Neuronal stem cell (in vitro differentiated cells): ENCODE results near the gene MTCP1.

Source experiments
- DNase-seq: peaks from one replicate; pipeline ENCODE4 v3.0.0-alpha.2; 2013; ENCODE audit warnings: low spot score
- H2AFZ ChIP-seq: one replicate; pipeline ENCODE4 v1.6.1; 2013; ENCODE audit warnings: mild to moderate bottlenecking, low read length, inconsistent platforms
- H2AK5ac ChIP-seq: 2 replicates; pipeline ENCODE4 v1.6.1; 2013; ENCODE audit warnings: low read depth, mild to moderate bottlenecking, inconsistent platforms, low read length, moderate library complexity, mixed read lengths
- H2BK120ac ChIP-seq: 2 replicates; pipeline ENCODE4 v1.6.1; 2013; ENCODE audit warnings: low read depth, mild to moderate bottlenecking, inconsistent platforms, low read length, moderate library complexity, mixed read lengths
- H2BK12ac ChIP-seq: one replicate; pipeline ENCODE4 v1.6.1; 2013; ENCODE audit warnings: low read length, inconsistent platforms
- H2BK15ac ChIP-seq: 2 replicates; pipeline ENCODE4 v1.6.1; 2013; ENCODE audit warnings: mild to moderate bottlenecking, low read length, inconsistent platforms, mixed read lengths
- H2BK5ac ChIP-seq: one replicate; pipeline ENCODE4 v1.6.1; 2013; ENCODE audit warnings: inconsistent platforms, mild to moderate bottlenecking, low read length, moderate library complexity
- H3K14ac ChIP-seq: one replicate; pipeline ENCODE4 v1.6.1; 2013; ENCODE audit warnings: low read length, inconsistent platforms
- H3K18ac ChIP-seq: 2 replicates; pipeline ENCODE4 v1.6.1; 2013; ENCODE audit warnings: low read length, inconsistent platforms
- H3K23ac ChIP-seq: 2 replicates; pipeline ENCODE4 v1.6.1; 2013; ENCODE audit warnings: low read depth, mild to moderate bottlenecking, mixed read lengths, low read length, inconsistent platforms; ENCODE audit not compliant: poor library complexity
- H3K27ac ChIP-seq: replicated peaks from 3 replicates; pipeline ENCODE4 v1.5.1; 2013; ENCODE audit warnings: low read length, inconsistent platforms
- H3K27me3 ChIP-seq, 3 experiments: 2 replicates each; pipeline ENCODE4 v1.6.1; 2013; ENCODE audit warnings: low read length in 3 of 3, mild to moderate bottlenecking in 2 of 3, inconsistent platforms in 1 of 3, low read depth in 1 of 3, mixed read lengths in 1 of 3, moderate library complexity in 1 of 3; ENCODE audit not compliant: control insufficient read depth in 3 of 3, insufficient read depth in 3 of 3
- H3K36me3 ChIP-seq, 2 donors: replicated peaks in 1 of 2; 2 replicates each; pipeline ENCODE4 v1.6.1; 2013; ENCODE audit warnings: low read length in 2 of 2; ENCODE audit not compliant: control insufficient read depth in 2 of 2, insufficient read depth in 2 of 2
- H3K4ac ChIP-seq: 2 replicates; pipeline ENCODE4 v1.6.1; 2013; ENCODE audit warnings: inconsistent platforms, mild to moderate bottlenecking, low read length, moderate library complexity
- H3K4me1 ChIP-seq, 2 donors: 1 replicate in 1 of 2; 2 replicates in 1 of 2; pipeline ENCODE4 v1.6.1; 2013; ENCODE audit warnings: low read length in 2 of 2, low read depth in 1 of 2; ENCODE audit not compliant: control insufficient read depth in 2 of 2, insufficient read depth in 1 of 2
- H3K4me2 ChIP-seq: one replicate; pipeline ENCODE4 v1.6.1; 2013; ENCODE audit warnings: mild to moderate bottlenecking, low read length, inconsistent platforms; ENCODE audit not compliant: insufficient read depth, poor library complexity, severe bottlenecking
- H3K4me3 ChIP-seq, 2 donors: 2 replicates each; pipeline ENCODE4 v1.5.1; 2013; ENCODE audit warnings: low read length in 2 of 2, mild to moderate bottlenecking in 2 of 2, inconsistent platforms in 1 of 2, moderate library complexity in 1 of 2
- H3K79me1 ChIP-seq: one replicate; pipeline ENCODE4 v1.6.1; 2013; ENCODE audit warnings: low read depth, mild to moderate bottlenecking, inconsistent platforms, low read length, moderate library complexity
- H3K9ac ChIP-seq: one replicate; pipeline ENCODE4 v1.6.1; 2013; ENCODE audit warnings: mild to moderate bottlenecking, low read depth, low read length, inconsistent platforms; ENCODE audit not compliant: poor library complexity
- H3K9me3 ChIP-seq, 2 donors: replicated peaks in 1 of 2; 2 replicates each; pipeline versions ENCODE3 to v1.6.1; 2013; ENCODE audit warnings: low read length in 2 of 2, mild to moderate bottlenecking in 2 of 2, inconsistent platforms in 1 of 2, low read depth in 1 of 2, mixed read lengths in 1 of 2, moderate library complexity in 1 of 2; ENCODE audit not compliant: control insufficient read depth in 2 of 2, insufficient read depth in 1 of 2
- H4K8ac ChIP-seq: one replicate; pipeline ENCODE4 v1.6.1; 2013; ENCODE audit warnings: low read depth, mild to moderate bottlenecking, inconsistent platforms, low read length, moderate library complexity
- H4K91ac ChIP-seq: one replicate; pipeline ENCODE4 v1.6.1; 2013; ENCODE audit warnings: low read length, low read depth, mild to moderate bottlenecking, inconsistent platforms; ENCODE audit not compliant: poor library complexity
- WGBS, 2 donors: extraction: QIAGEN DNeasy Blood & Tissue Kit; methylation state at CpG; one replicate each; pipeline ENCODE4 v1.1.7; 2013; ENCODE audit warnings: missing lambda C conversion rate in 2 of 2, mixed read lengths in 1 of 2; ENCODE audit not compliant: insufficient read length in 2 of 2, insufficient replicate concordance in 1 of 2; ENCODE audit errors: extremely low coverage in 2 of 2; 5-methylcytosine and 5-hydroxymethylcytosine counted together

The MTCP1 gene

DNA sequence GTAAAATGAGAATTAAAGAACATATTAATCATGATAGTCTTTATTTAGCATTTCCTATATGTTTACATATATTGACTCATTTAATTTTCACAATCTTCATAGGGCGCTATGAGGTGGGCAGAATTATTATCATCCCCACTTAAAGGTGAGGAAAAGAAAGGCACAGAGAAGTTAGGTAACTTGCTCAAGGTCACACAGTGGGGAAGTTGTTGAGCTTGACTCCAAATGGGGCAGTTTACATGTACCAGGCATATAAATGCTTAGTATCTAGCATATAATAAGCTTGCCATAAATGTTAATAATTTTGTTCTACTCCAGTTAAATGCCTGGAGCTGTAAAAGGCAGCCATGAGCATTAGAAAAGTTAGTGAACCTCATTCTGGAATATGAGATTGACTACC lies 1.5 kb downstream of the MTCP1 start:
- Histone ChIP-seq H3K27me3 (no peaks in the 10 kb centered on the region), H3K36me3 (peaks cover 0 to 18% of the 10 kb centered on the region in 2 donors), H3K14ac (no peak overlapping the region), H3K4ac (no peak overlapping the region), H2AFZ (no peak overlapping the region), H3K27ac (no peak overlapping the region), H2AK5ac (no peak overlapping the region), H2BK5ac (no peak overlapping the region), H3K79me1 (no peaks in the 10 kb centered on the region), H2BK15ac (no peak overlapping the region), H3K4me3 (no peak overlapping the region), H2BK12ac (no peak overlapping the region), H4K91ac (no peak overlapping the region), H3K4me1 (peaks cover 1 to 5% of the 10 kb centered on the region in 2 donors), H2BK120ac (no peak overlapping the region), H3K9me3 (no peaks in the 10 kb centered on the region), H3K18ac (no peak overlapping the region), H4K8ac (no peak overlapping the region), H3K9ac (no peak overlapping the region), H3K23ac (no peak overlapping the region), H3K4me2 (no peak overlapping the region)
- no CpG with 5 or more reads among the region's 1 CpG for WGBS, 2 donors
- DNase-seq, result no peak

DNA sequence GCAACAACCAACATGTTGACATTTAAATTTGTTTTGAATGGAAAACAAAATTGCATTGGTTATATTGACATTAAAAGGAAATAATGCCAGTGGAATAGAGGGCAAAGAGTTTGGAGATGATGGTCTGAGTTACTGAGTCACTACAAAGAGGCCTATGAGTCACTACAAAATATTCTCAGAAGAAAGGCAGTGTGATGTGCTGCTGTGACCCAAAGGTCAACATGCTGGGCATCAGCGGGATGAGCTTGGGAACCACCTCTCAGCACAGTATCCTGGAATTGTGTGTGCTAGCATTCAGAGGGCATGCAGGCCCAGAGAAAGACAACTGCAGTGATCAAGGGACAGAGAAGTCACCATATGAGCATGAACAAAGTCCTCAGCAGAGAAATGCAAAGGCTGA lies 2.8 kb downstream of the MTCP1 start:
- Histone ChIP-seq H2BK15ac (no peak overlapping the region), H3K36me3 (peaks cover 0 to 8% of the 10 kb centered on the region in 2 donors), H3K4me1 (peaks cover 1 to 5% of the 10 kb centered on the region in 2 donors), H2BK5ac (no peak overlapping the region), H2BK120ac (no peak overlapping the region), H3K18ac (no peak overlapping the region), H3K14ac (no peak overlapping the region), H4K91ac (no peak overlapping the region), H3K27ac (no peak overlapping the region), H3K23ac (no peak overlapping the region), H3K4me2 (no peak overlapping the region), H3K4me3 (no peak overlapping the region), H2BK12ac (no peak overlapping the region), H4K8ac (no peak overlapping the region), H3K4ac (no peak overlapping the region), H3K9me3 (no peaks in the 10 kb centered on the region), H2AK5ac (no peak overlapping the region), H3K79me1 (no peaks in the 10 kb centered on the region), H3K9ac (no peak overlapping the region), H3K27me3 (no peaks in the 10 kb centered on the region), H2AFZ (no peak overlapping the region)
- no peak for DNase-seq
- whole genome bisulfite sequencing, 2 donors, result no CpG with 5 or more reads among the region's 1 CpG

DNA sequence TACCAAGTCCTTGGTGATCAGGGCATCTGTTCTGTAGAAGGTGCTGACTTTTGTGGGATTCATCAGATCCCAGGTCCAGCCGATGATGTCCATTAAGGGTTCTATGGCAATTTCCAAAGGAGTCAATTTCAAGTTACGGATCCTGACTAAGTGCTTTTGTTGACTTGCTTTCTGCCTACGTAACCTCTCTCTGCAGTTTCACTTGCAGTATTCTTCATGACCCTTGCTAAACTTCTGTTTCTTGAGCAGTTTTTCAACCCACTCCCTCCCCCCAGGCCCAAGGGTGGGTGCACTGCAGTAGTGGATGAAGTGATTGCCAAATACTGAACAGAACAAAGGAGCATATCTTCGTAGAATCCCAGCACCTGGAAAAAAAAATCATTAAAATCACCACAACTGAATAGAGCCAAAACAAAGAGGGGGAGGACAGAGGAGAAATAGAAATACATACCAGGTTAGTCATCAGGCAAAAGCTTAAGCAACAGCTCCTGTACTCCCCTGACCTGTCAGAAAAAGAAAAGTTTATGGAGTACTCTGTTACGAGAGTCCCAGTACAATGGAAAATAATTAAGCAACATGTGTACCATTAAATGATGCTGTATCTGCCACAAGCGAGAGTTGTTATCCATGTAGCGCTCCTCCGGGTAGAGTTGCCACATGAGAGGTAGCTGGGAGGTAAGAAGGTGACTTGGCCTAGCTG lies 5.8 kb downstream of the MTCP1 start:
- Histone ChIP-seq H2AFZ (no peak overlapping the region), H3K27me3 (no peaks in the 10 kb centered on the region), H3K4ac (no peak overlapping the region), H3K4me1 (peaks cover 1 to 5% of the 10 kb centered on the region in 2 donors), H3K4me2 (no peak overlapping the region), H2BK120ac (no peak overlapping the region), H3K18ac (no peak overlapping the region), H3K4me3 (no peak overlapping the region), H3K27ac (no peak overlapping the region), H2BK5ac (no peak overlapping the region), H4K8ac (no peak overlapping the region), H3K36me3 (peaks cover 0 to 21% of the 10 kb centered on the region in 2 donors), H2AK5ac (no peak overlapping the region), H3K23ac (no peak overlapping the region), H2BK12ac (no peak overlapping the region), H3K14ac (no peak overlapping the region), H4K91ac (no peak overlapping the region), H3K79me1 (no peaks in the 10 kb centered on the region), H2BK15ac (no peak overlapping the region), H3K9ac (no peak overlapping the region), H3K9me3 (no peaks in the 10 kb centered on the region)
- no CpG with 5 or more reads among the region's 8 CpGs for WGBS, 2 donors
- no peak for DNase-seq

DNA sequence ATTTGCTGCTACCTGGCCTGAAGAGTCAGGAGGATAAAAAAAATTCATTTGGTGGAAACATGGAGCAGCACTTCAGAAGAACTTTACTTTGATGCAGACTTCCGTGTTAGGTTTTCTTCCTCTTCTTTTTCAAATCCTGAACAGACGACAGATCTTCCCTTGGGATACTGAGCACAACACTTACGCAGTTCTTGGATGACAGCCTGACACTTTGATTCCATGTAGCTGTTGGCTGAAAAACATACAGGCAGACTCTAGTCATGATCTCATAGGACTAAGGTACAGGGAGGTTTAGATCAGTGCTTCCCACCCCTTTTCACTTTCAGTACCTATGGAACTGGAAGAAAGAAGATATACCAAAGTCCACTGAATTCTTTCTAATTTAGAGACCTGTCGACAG lies 9.2 kb downstream of the MTCP1 start:
- no peaks in the 10 kb centered on the region for H3K79me1 ChIP-seq
- H3K4me1 ChIP-seq, result peaks cover 0 to 5% of the 10 kb centered on the region in 2 donors
- no peak overlapping the region for H2BK120ac ChIP-seq
- no peak overlapping the region for H3K27ac ChIP-seq
- no peak overlapping the region for H3K4ac ChIP-seq
- H3K4me2 ChIP-seq, result no peak overlapping the region
- no peak overlapping the region for H3K14ac ChIP-seq
- H3K18ac ChIP-seq, result no peak overlapping the region
- H2BK12ac ChIP-seq, result no peak overlapping the region
- H3K23ac ChIP-seq, result no peak overlapping the region
- H3K9me3 ChIP-seq, result no peaks in the 10 kb centered on the region
- H3K4me3 ChIP-seq, result no peak overlapping the region
- H4K91ac ChIP-seq, result no peak overlapping the region
- peaks cover 0 to 31% of the 10 kb centered on the region in 2 donors for H3K36me3 ChIP-seq
- no peak overlapping the region for H2BK5ac ChIP-seq
- DNase-seq, result no peak
- H3K27me3 ChIP-seq, result no peaks in the 10 kb centered on the region
- WGBS, 2 donors, result no CpG with 5 or more reads among the region's 4 CpGs
- H2BK15ac ChIP-seq, result no peak overlapping the region
- no peak overlapping the region for H2AK5ac ChIP-seq
- no peak overlapping the region for H2AFZ ChIP-seq
- no peak overlapping the region for H3K9ac ChIP-seq
- H4K8ac ChIP-seq, result no peak overlapping the region
